Non-pigmented ciliary epithelial cell (primary cell): ENCODE measurements around the gene MTREX.

Experiments used
- DNase-seq: peaks from one replicate; pipeline ENCODE4 v3.0.0-alpha.2; 2010; ENCODE audit warnings: low read depth

Gene MTREX

GRCh38 chr5:55383254-55383653 lies 75.5 kb downstream of the MTREX start:
- DNase-seq: no peak

- no peak for DNase-seq
These were observed 76.3 kb downstream of the MTREX start for GRCh38 chr5:55384072-55384471.

DNA sequence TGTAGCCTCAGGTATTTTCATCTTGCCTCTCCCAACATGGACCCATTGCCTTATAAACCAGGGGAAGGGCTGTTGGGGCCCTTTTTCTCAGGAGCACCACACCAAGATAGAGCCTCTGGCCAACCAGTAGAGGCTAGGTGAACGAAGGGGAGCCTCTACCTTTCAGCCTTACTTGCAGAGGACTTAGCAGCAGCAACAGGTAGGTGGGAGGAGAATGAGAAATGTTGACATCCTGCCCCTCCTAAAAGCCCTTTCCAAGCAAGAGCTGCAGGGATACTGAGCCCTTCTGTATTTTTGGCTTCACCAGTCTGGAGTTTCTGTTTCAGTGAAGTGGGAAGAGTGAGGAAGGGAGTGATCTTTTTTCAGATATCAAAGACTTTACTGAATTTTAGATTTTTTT lies 77.4 kb downstream of the MTREX start:
- DNase-seq: no peak

DNA sequence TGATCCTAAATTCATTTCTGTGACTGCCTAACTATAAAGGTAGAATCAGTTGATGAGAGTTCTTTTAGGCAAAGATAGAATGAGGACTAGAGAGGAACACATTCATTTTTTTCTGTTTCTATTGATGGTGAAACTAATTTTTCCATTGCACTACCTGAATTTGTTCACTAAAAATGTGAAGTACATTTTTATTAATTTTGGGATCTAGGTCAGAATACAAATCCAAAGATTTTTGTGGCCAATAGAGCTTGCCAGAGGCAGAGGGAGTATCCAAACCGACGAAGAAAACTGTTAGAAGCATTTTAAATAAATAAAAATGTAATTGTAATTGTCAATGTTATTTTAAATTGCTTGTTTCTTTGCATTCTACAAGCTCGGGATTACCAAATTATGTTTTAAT lies 78.1 kb downstream of the MTREX start:
- DNase-seq: no peak

DNA sequence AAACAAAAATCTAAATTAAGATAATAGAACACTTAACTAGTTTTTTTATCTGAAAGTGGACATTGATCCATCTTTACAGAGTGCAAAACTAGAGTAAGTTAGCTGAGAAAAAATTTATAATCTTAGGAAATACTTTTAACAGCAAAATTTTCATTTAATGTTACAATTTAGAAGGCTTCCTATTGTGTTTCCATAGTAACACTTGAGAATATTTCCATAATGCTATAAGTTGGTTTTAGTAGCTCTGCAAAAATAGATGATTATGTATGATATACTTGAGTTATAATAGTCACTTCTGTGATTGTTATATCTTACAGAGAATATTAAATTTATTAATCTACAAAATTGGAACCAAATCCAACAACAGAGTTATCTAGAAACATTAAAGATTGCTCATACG lies 78.6 kb downstream of the MTREX start:
- no peak for DNase-seq

DNA sequence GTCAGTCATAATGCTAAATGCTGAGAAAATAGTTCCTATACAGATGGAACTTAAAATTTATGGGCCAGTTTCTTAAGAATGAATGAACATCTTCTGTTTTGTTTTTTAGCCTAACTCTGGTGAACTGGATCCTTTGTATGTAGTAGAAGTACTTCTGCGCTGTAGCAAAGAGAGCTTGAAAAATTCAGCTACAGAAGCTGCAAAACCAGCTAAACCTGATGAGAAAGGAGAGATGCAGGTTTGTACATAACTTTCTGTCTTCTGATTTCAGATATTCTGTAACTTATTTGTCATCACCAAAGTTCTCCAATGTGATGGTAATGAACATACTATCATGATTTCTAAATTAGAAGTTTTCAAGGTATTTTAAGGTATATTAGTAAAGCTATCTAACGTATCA lies 80.1 kb downstream of the MTREX start:
- DNase-seq: no peak

DNA sequence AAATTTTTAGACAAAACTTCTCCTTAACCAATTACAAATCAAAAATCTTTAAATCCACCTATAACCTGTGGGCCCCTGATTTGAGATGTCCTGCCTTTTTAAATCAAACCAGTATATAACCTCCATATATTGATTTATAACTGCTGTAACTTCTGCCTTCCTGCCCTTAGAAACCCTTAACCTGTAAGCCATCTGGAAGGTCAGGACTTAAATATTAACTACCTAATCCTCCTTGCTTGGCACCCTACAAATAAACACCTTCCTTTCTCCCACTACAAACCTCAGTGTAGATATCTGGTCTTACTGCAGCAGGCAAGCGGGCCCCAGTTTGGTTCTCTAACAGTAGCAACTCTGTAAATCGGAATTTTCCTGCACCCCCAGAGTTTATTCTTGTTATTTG lies 83.9 kb downstream of the MTREX start:
- DNase-seq: no peak

GRCh38 chr5:55392669-55393068 lies 84.9 kb downstream of the MTREX start:
- no peak for DNase-seq

DNA sequence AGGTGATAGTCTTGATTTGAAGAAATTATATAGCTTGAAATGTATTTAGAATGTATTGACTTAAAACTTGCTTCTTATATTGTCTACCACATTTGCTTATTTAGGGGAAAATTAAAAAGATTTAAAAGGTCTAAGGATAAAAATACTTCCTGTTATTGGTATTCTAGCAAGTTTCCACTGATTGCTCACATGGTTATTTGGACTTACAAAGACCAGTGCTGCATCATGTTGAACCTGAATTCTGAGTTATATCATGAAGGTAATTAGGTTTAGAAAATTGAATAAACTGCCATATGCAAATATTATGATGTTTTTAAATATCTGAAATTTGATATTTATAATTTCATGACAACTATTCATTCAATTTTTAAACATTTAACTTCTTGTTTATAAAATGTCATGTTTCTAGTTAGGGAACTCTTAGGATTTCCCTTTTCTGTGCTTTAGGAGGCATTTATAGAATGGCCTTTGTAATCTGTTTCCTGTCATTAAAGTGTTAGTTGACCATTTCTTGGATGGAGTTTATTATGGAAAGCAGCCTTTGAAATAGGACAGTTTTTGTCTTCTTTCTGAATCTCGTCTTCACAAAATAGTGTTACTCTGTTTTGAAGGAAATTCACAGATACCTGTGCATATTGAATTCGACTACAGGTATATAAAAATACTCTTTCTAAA lies 85.8 kb downstream of the MTREX start:
- no peak for DNase-seq

DNA sequence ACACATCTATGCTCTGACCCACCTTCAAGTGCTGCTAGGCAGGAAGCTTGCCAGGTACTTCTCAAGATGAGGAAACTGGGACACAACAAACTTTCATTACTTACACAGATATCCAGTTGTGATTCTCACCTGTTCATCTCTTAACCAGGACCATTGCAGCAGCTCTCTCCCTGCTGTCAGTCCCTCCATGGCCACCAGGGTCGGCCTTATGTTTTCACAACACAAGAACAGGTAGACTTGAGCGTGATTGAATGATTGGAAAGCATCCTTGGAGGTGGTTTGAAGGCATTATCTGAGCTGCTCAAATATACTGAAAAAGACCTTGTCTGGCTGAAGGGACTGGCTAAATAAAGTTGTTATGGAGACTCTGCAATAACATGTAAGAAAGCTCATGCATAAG lies 94.4 kb downstream of the MTREX start:
- no peak for DNase-seq

- no peak for DNase-seq
These were observed 98.5 kb downstream of the MTREX start for GRCh38 chr5:55406292-55406691.

DNA sequence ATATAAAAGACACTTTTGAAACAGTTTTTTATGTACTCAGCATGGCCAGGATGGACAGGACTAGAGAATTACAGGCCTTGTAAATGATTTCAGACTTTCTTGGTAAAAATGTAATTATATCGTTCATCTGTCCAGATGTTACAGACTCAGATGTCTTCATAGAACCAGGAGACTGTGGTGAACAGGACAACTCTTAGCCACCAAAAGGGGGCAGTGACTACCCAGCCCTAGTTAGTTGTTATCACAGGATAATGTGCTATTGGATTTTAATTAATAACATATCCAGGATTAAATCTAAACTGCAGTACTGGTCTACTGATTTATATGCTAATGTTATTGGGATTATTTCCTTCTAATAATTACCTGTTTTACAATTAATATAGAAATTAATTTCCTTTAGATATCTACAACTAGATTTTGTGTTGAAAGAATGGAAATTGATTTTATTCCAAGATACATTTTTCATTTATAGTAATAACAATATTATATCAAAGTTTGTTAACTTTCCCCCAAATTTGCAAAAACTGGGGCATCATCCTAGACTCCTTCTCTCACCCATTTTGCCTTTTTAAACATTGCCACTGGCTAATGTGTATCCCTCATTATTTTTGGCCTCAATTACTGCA lies 99.4 kb downstream of the MTREX start:
- peak; percentile 11 for DNase-seq

DNA sequence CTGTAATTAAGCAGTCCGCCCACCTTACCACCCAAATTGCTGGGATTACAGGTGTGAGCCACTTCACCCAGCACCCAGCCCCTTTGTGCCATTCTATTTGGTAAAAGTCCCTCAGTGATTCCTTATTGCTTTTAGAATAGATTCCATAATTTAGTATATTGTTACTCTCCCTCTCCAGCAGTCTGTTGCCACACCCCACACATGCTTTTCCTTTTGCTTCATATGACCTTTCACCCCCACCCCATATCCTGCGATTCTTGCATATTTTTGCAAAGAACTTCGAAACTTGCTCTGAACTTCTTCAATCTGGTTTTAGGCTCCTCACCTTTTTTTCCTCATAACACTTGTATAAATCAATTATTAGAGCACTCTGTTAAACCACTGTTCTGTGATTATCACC lies 100.2 kb downstream of the MTREX start:
- DNase-seq: no peak

DNA sequence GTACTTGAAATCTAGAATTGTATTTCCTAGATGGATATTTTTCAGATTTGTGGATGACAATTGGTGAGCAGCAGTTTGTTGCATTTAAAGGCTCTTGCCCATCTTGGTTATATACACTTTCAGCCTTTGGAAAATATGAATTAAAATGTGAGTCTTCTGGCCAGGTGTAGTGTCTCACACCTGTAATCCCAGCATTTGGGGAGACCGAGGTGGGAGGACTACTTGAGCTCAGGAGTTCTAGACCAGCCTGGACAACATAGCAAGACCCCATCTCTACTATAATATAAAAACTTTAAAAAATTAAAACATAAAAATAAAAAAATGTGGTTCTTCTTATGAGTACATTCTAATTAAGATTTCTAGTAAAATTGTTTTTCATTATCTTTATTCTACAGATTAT lies 102.0 kb downstream of the MTREX start:
- DNase-seq: no peak

DNA sequence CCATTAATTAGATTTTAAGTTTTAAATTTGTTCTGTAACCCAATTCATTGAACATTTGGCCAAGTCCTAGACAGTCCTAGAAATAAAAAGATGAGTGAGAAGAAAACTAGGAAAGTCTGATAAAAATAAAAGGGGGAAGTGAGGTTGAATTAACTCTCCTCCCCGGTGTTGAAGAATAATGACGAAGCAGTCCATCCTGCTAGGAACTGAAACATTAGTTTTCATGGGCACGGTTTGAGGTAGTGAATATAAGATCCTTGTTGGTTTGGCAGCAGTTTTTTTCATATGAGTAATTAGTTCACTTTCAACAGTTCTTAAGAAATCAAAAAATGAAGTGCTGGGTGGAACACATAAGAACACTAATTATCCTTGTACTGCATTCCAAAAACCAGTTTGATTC lies 103.1 kb downstream of the MTREX start:
- DNase-seq: no peak

DNA sequence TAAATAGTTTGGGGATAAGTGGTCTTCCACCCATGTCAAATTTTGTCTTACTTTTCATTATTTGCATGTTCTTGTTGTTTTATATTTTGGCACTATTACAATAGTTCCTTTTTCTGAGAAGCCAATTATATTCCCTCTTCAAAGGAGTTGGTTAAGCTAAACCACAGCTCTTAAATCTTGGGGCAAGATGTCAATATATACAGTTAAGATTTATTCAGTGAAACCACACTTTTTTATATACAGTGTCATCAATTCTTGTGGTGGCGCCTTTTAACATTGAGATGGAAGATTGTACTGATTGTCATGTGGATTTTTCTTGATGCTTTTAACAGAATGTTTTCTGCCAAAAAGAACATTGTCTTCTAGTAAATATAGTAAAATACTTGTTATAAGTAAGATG lies 104.1 kb downstream of the MTREX start:
- DNase-seq: no peak

- DNase-seq: no peak
These were observed 105.9 kb downstream of the MTREX start for GRCh38 chr5:55413644-55414043.

- DNase-seq: no peak
These were observed 107.3 kb downstream of the MTREX start for GRCh38 chr5:55415071-55415470.

DNA sequence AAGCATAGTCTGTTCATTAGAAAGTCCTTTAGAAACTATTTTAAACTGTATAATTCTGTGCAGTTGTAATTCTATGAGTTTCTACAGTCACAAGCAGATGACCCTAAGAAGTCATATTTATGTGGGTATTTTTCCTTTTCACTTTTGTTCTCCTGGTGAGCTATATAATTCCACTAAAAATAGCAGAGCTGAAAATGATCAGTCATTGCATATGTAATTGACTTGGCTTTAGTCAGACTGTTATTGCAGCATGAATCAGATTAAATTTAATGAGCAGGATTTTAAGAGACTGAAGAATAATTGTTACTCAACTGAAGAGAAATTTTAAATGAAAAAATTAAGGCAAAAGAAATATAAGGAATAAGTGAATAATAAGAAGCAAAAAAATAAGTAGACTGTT lies 108.5 kb downstream of the MTREX start:
- no peak for DNase-seq

GRCh38 chr5:55418994-55419968 lies 111.5 kb downstream of the MTREX start:
- no peak for DNase-seq

DNA sequence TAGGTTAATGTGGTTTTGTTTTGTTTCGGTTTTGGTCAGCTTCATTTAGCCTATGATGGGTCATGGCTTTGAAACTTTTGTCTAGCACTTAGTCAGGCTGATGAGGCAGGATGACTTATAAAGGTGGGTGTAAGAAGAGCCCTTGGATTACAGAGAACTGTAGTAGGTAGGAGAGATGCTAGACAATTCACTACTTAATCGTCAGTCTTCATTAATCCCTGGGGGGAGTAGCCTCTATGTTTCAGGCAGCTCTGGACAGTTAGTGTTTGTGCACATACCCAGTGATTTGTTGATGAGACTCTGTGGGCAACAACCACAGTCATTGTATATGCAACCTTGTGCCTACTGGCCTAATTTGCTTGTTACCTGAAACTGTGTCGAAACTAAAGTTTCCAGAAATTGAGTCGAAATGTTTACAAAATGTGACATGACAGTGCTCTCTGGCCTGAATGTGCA lies 113.3 kb downstream of the MTREX start:
- no peak for DNase-seq

GRCh38 chr5:55426455-55426854 lies 118.7 kb downstream of the MTREX start:
- no peak for DNase-seq

- DNase-seq: no peak
These were observed 119.4 kb downstream of the MTREX start for GRCh38 chr5:55427157-55427556.
